HepG2 (cell line): Measurements from ENCODE around the gene TBC1D24. TPM values are rescaled to one million over a fixed set of nuclear protein-coding genes. Genes with fewer than 3 reads are reported as not detected.

Experiments
- CENPBD1 ChIP-seq: sonication (generic); formaldehyde crosslinking; IDR thresholded peaks from 2 replicates; pipeline ENCODE4 v1.8.0; 2022; ENCODE audit warnings: missing genetic modification reagents, low read depth, mild to moderate bottlenecking, borderline replicate concordance
- HNRNPUL1 ChIP-seq: fragments of 200-400 bp; formaldehyde crosslinking; IDR thresholded peaks from 2 replicates; pipeline ENCODE4 v1.6.1; 2017; ENCODE audit warnings: low read depth, mild to moderate bottlenecking, low read length, moderate library complexity
- KAT7 ChIP-seq: IDR thresholded peaks from 2 replicates; pipeline ENCODE4 v1.6.1; 2018; ENCODE audit warnings: borderline replicate concordance, missing compliant biosample characterization
- NCOR1 ChIP-seq: fragments of 200-600 bp; sonication (generic); IDR thresholded peaks from 2 replicates; pipeline ENCODE4 v1.7.0; 2017; ENCODE audit warnings: antibody characterized with exemption, low read length, borderline replicate concordance
- NFE2 ChIP-seq: sonication (generic); formaldehyde crosslinking; IDR thresholded peaks from 2 replicates; pipeline ENCODE4 v1.4.0; 2020; ENCODE audit warnings: missing genetic modification reagents
- NR0B2 ChIP-seq: sonication (generic); formaldehyde crosslinking; IDR thresholded peaks from 2 replicates; pipeline ENCODE4 v1.4.0; 2020; ENCODE audit warnings: mild to moderate bottlenecking, missing genetic modification reagents
- SALL2 ChIP-seq: sonication (generic); formaldehyde crosslinking; IDR thresholded peaks from 2 replicates; pipeline ENCODE4 v1.8.1; 2023; ENCODE audit warnings: mild to moderate bottlenecking, missing genetic modification reagents, inconsistent platforms
- SIN3A ChIP-seq: IDR thresholded peaks from 2 replicates; pipeline ENCODE4 v1.6.1; 2011; ENCODE audit warnings: low read depth, mild to moderate bottlenecking, control low read depth, low read length, borderline replicate concordance
- ZBTB40 ChIP-seq, 2 experiments: fragments of 450-650 bp in 1 of 2; sonication (generic) in 1 of 2; formaldehyde crosslinking in 1 of 2; IDR thresholded peaks; 2 replicates each; pipeline versions ENCODE4 v1.6.1 to v1.8.0; 2016 to 2022; ENCODE audit warnings: antibody characterized with exemption in 1 of 2, mild to moderate bottlenecking in 1 of 2, missing genetic modification reagents in 1 of 2
- ZFP41 ChIP-seq: sonication (generic); formaldehyde crosslinking; IDR thresholded peaks from 2 replicates; pipeline ENCODE4 v1.4.0; 2020; ENCODE audit warnings: mild to moderate bottlenecking, missing genetic modification reagents, borderline replicate concordance
- ZNF564 ChIP-seq: sonication (generic); formaldehyde crosslinking; IDR thresholded peaks from 2 replicates; pipeline ENCODE4 v1.8.1; 2023; ENCODE audit warnings: mild to moderate bottlenecking, missing genetic modification reagents
- ZNF674 ChIP-seq: sonication (generic); formaldehyde crosslinking; IDR thresholded peaks from 2 replicates; pipeline ENCODE4 v1.5.0; 2020; ENCODE audit warnings: low read depth, mild to moderate bottlenecking, missing genetic modification reagents
- ZNF816 ChIP-seq: sonication (generic); formaldehyde crosslinking; IDR thresholded peaks from 2 replicates; pipeline ENCODE4 v1.8.0; 2022; ENCODE audit warnings: missing genetic modification reagents, mild to moderate bottlenecking, borderline replicate concordance
- polyA plus RNA-seq, 8 experiments: library from polyadenylated mRNA; depleted of rRNA in 3 of 8; stranded (reverse) in 7 of 8; unstranded in 1 of 8; fragments of >200 nt; fragmentation: Illumina TruSeq in 4 of 8; extraction: Trizol in 4 of 8; gene quantifications; 2 replicates each; pipeline versions ENCODE4 v1.2.1 to v1.2.3, GENCODE V29; 2011 to 2016; ENCODE audit warnings: low read depth in 4 of 8, missing spikeins in 1 of 8, mixed read lengths in 1 of 8; ENCODE audit not compliant: insufficient read depth in 1 of 8
- total RNA-seq, 5 experiments: library from RNA; depleted of rRNA; stranded (reverse); fragments of >200 nt; fragmentation: Illumina TruSeq; extraction: Trizol; gene quantifications; 2 replicates each; pipeline ENCODE4 v1.2.3, GENCODE V29; 2016; ENCODE audit warnings: low read depth in 1 of 5

The TBC1D24 gene
- total and polyA plus RNA-seq, 2 of the 13 experiments (the other 11 are each of a cell fraction or from before 2014, with no cell fraction given): 7.7 to 13.7 TPM

- TF ChIP-seq ZFP41 (CRISPR knock-in tag): no peak
- no peak for TF ChIP-seq KAT7
- no peak for TF ChIP-seq HNRNPUL1
- TF ChIP-seq ZNF674 (CRISPR knock-in tag): no peak
- TF ChIP-seq SIN3A: 0 out of 2 replicates have a peak, but pooled peaks have one; percentile 46
- no peak for TF ChIP-seq NR0B2 (CRISPR knock-in tag)
- no peak for TF ChIP-seq NCOR1
- no peak for TF ChIP-seq ZNF816 (CRISPR knock-in tag)
- TF ChIP-seq SALL2 (CRISPR knock-in tag): peak; percentile 9; the same call in 1 of the 2 replicates
- peak; percentile 57 for TF ChIP-seq ZNF564
- TF ChIP-seq ZBTB40 (IDR thresholded peaks at IDR 0.05): no peak
- peak; percentile 36; the same call in 1 of the 2 replicates for TF ChIP-seq ZBTB40 (CRISPR knock-in tag; IDR thresholded peaks at IDR 0.05)
- no peak for TF ChIP-seq CENPBD1 (CRISPR knock-in tag)
- TF ChIP-seq NFE2 (CRISPR knock-in tag): no peak
Observed at GRCh38 chr16:2473999-2474876, 689 bp upstream of the TBC1D24 start (continued).
